Fibroblast of lung (primary cell): ENCODE data around the gene ARRB1. TPM values are rescaled to one million over a fixed set of nuclear protein-coding genes. Genes with fewer than 3 reads are reported as not detected.

Source experiments
- DNase-seq, 2 donors: peaks; one replicate each; pipeline versions ENCODE4 v3.0.0 to v3.0.0-alpha.2; 2010; ENCODE audit warnings: low read depth in 2 of 2
- H2AFZ ChIP-seq: 2 replicates; pipeline ENCODE4 v1.5.1; 2012; ENCODE audit warnings: low read length, control low read depth, inconsistent platforms
- H3K27ac ChIP-seq: 2 replicates; pipeline ENCODE4 v1.5.1; 2011; ENCODE audit warnings: low read length, control low read depth; ENCODE audit not compliant: insufficient read depth
- H3K27me3 ChIP-seq: 2 replicates; pipeline ENCODE4 v1.5.1; 2011; ENCODE audit warnings: mild to moderate bottlenecking, low read length; ENCODE audit not compliant: control insufficient read depth, insufficient read depth
- H3K36me3 ChIP-seq: 2 replicates; pipeline ENCODE4 v1.5.1; 2011; ENCODE audit warnings: low read length; ENCODE audit not compliant: control insufficient read depth, insufficient read depth
- H3K4me1 ChIP-seq: 2 replicates; pipeline ENCODE4 v1.5.1; 2011; ENCODE audit warnings: low read length; ENCODE audit not compliant: control insufficient read depth, insufficient read depth; ENCODE audit errors: extremely low read depth
- H3K4me2 ChIP-seq: 2 replicates; pipeline ENCODE4 v1.5.1; 2011; ENCODE audit warnings: low read length, control low read depth; ENCODE audit not compliant: insufficient read depth; ENCODE audit errors: extremely low read depth
- H3K4me3 ChIP-seq, 4 experiments: fragments of 200-600 bp in 1 of 4; sonication (generic) in 1 of 4; replicated peaks in 1 of 4; 2 replicates each; pipeline ENCODE4 v1.5.1; 2011 to 2016; ENCODE audit warnings: low read length in 4 of 4, low read depth in 3 of 4, mild to moderate bottlenecking in 3 of 4, control low read depth in 2 of 4, inconsistent platforms in 1 of 4, mixed read lengths in 1 of 4; ENCODE audit not compliant: insufficient read depth in 1 of 4; ENCODE audit errors: control extremely low read depth in 1 of 4
- H3K79me2 ChIP-seq: 2 replicates; pipeline ENCODE4 v1.5.1; 2012; ENCODE audit warnings: mild to moderate bottlenecking, low read length, inconsistent platforms; ENCODE audit not compliant: control insufficient read depth, insufficient read depth
- H3K9ac ChIP-seq: 2 replicates; pipeline ENCODE4 v1.5.1; 2011; ENCODE audit warnings: mild to moderate bottlenecking, low read length, control low read depth; ENCODE audit not compliant: insufficient read depth
- H3K9me3 ChIP-seq: 2 replicates; pipeline ENCODE4 v1.5.1; 2012; ENCODE audit warnings: low read depth, low read length; ENCODE audit not compliant: control insufficient read depth, insufficient read depth
- H4K20me1 ChIP-seq: 2 replicates; pipeline ENCODE4 v1.5.1; 2011; ENCODE audit warnings: low read length; ENCODE audit not compliant: control insufficient read depth, insufficient read depth; ENCODE audit errors: extremely low read depth
- CTCF ChIP-seq, 2 donors: IDR thresholded peaks in 1 of 2; conservative IDR thresholded peaks in 1 of 2; 1 replicate in 1 of 2; 2 replicates in 1 of 2; pipeline ENCODE4 v1.5.1; 2011 to 2012; ENCODE audit warnings: low read length in 2 of 2, control low read depth in 1 of 2, inconsistent platforms in 1 of 2, low read depth in 1 of 2, mild to moderate bottlenecking in 1 of 2
- EZH2 ChIP-seq: IDR thresholded peaks from 2 replicates; pipeline ENCODE4 v1.5.1; 2012; ENCODE audit warnings: low read length, control low read depth, mild to moderate bottlenecking; ENCODE audit errors: missing control alignments
- polyA plus RNA-seq, 2 donors: library from polyadenylated mRNA; depleted of rRNA in 1 of 2; stranded (reverse) in 1 of 2; unstranded in 1 of 2; fragments of >200 nt; gene quantifications; 2 replicates each; pipeline ENCODE4 v1.2.1, GENCODE V29; 2011 to 2012; ENCODE audit warnings: missing spikeins in 1 of 2
- total RNA-seq: library from RNA; depleted of rRNA; stranded (reverse); fragments of >200 nt; gene quantifications from 2 replicates; pipeline ENCODE4 v1.2.1, GENCODE V29; 2014

The ARRB1 gene
- total and polyA plus RNA-seq, 2 donors (not counting 1 experiment from before 2014, with no cell fraction given): 4.3 to 18.9 TPM

- no peaks in the 10 kb centered on the region for H3K9me3 ChIP-seq
- no peak overlapping the region for H3K27ac ChIP-seq
- H3K4me1 ChIP-seq: peaks cover 25% of the 10 kb centered on the region
- no peak overlapping the region for H3K4me3 ChIP-seq
- no peak for TF ChIP-seq CTCF (conservative IDR thresholded peaks at IDR 0.05 in 1 of 2, IDR thresholded peaks at IDR 0.05 in 1 of 2; ENCODE audit: low read depth in 1 of 2, low read length in 2 of 2)
- TF ChIP-seq EZH2: no peak
- H3K27me3 ChIP-seq: no peaks in the 10 kb centered on the region
- no peak overlapping the region for H3K9ac ChIP-seq
- DNase-seq: peak in 1 of 2 donors; percentile 91
- H3K4me2 ChIP-seq: peak overlapping the region; percentile 25
- no peaks in the 10 kb centered on the region for H3K36me3 ChIP-seq
- no peaks in the 10 kb centered on the region for H3K79me2 ChIP-seq
- H4K20me1 ChIP-seq: no peaks in the 10 kb centered on the region
- H2AFZ ChIP-seq: no peak overlapping the region
Measured at GRCh38 chr11:75330291-75330690, 21.2 kb downstream of the ARRB1 start.

GRCh38 chr11:75328426-75329277, 22.8 kb downstream of the ARRB1 start:
- H3K9ac ChIP-seq: no peak overlapping the region
- no peaks in the 10 kb centered on the region for H3K9me3 ChIP-seq
- H3K4me1 ChIP-seq: peaks cover 25% of the 10 kb centered on the region
- H3K27me3 ChIP-seq: no peaks in the 10 kb centered on the region
- H3K36me3 ChIP-seq: peaks cover 1% of the 10 kb centered on the region
- H3K4me2 ChIP-seq: peak overlapping the region; percentile 27
- H2AFZ ChIP-seq: no peak overlapping the region
- H4K20me1 ChIP-seq: no peaks in the 10 kb centered on the region
- peak; percentile 68 to 83 for DNase-seq
- no peak overlapping the region for H3K27ac ChIP-seq
- no peak overlapping the region for H3K4me3 ChIP-seq
- no peaks in the 10 kb centered on the region for H3K79me2 ChIP-seq
- TF ChIP-seq EZH2 (no peak), CTCF (conservative IDR thresholded peaks at IDR 0.05 in 1 of 2, IDR thresholded peaks at IDR 0.05 in 1 of 2; ENCODE audit: low read depth in 1 of 2, low read length in 2 of 2) (peak; percentile 88 to 90)

- Histone ChIP-seq H3K79me2 (no peaks in the 10 kb centered on the region), H3K9me3 (no peaks in the 10 kb centered on the region), H3K4me1 (peaks cover 25% of the 10 kb centered on the region), H4K20me1 (no peaks in the 10 kb centered on the region), H3K27ac (peak overlapping the region; percentile 39), H3K9ac (no peak overlapping the region), H2AFZ (no peak overlapping the region), H3K4me3 (no peak overlapping the region), H3K4me2 (peak overlapping the region; percentile 40), H3K27me3 (no peaks in the 10 kb centered on the region), H3K36me3 (peaks cover 1% of the 10 kb centered on the region)
- TF ChIP-seq CTCF (conservative IDR thresholded peaks at IDR 0.05 in 1 of 2, IDR thresholded peaks at IDR 0.05 in 1 of 2; ENCODE audit: low read depth in 1 of 2, low read length in 2 of 2): no peak
- TF ChIP-seq EZH2: no peak
- no peak for DNase-seq
Measured at GRCh38 chr11:75326439-75326810, 25.0 kb downstream of the ARRB1 start.
